Activated CD4-positive, alpha-beta T cell treated with anti-CD3 and anti-CD28 coated beads, Interleukin-2, amount 50 U/mL, for 48 hours (primary cell): ENCODE results near the gene SPG7.

Experiments used
- DNase-seq, 2 experiments: peaks; one replicate each; pipeline ENCODE4 v3.0.0-alpha.2; 2020

SPG7 gene

DNA sequence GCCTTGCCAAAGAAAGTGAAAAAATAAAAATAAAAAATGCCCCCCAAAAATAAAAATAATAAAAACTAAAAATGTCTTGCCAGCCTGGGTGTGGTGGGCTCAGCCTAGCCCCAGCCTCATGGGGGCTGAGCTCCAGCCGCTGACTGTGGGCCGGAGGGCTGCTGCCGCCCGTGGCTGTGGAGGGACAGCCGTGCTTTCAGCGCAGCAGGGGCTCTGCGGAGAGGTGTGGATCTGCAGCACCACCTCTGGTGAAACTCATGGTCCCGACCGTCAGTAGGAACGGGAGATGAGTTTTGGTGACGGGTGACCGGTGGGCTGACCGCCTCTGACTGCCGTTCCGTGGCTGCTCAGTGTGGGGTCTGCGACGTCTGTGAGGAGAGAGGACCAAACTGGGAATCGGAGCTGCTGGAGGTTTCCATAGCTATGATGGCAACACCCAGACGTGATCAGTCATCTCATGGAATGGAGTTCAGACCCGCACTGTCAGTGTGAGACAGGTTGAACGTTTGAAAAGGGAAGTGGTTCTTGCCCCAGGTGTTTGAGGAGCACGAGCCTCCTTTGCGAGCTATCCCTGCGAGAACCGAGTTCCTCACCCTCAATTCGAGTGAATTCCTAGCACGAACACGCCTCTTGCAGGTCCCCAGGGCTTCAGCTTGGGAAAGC, 40.3 kb downstream of the SPG7 start:
- no peak for DNase-seq

GRCh38 chr16:89549007-89549700, 41.0 kb downstream of the SPG7 start:
- DNase-seq = no peak

GRCh38 chr16:89550421-89551007, 42.3 kb downstream of the SPG7 start:
- no peak for DNase-seq

- no peak for DNase-seq
Observed at GRCh38 chr16:89552329-89552728, 44.1 kb downstream of the SPG7 start.

- DNase-seq = no peak
Observed at GRCh38 chr16:89552913-89553312, 44.7 kb downstream of the SPG7 start.

GRCh38 chr16:89553733-89554132, 45.5 kb downstream of the SPG7 start:
- DNase-seq = no peak

GRCh38 chr16:89554343-89554742, 46.1 kb downstream of the SPG7 start:
- no peak for DNase-seq

GRCh38 chr16:89555265-89555664, 47.1 kb downstream of the SPG7 start:
- no peak for DNase-seq

DNA sequence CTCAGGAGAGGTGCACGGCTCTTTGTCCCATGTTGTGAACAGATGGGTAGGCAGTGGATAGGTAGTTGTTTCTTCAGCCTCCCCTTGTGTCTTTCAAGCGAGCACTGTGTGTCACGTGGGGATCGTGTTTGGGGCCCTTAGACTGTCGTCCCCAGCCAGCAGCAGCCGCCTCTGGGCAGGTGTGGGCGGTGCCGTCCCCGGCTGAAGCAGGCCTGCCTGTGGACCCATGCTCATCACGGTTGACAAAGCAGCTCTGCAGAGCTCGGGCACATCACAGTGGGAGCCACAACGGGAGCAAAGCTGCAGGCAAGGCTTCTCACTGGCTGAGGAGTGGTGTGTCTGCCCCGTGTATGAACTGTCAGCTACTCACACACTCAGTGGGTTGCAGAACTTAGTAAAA, 47.6 kb downstream of the SPG7 start:
- DNase-seq = no peak

GRCh38 chr16:89556750-89557689, 48.8 kb downstream of the SPG7 start:
- peak; percentile 95 for DNase-seq

DNA sequence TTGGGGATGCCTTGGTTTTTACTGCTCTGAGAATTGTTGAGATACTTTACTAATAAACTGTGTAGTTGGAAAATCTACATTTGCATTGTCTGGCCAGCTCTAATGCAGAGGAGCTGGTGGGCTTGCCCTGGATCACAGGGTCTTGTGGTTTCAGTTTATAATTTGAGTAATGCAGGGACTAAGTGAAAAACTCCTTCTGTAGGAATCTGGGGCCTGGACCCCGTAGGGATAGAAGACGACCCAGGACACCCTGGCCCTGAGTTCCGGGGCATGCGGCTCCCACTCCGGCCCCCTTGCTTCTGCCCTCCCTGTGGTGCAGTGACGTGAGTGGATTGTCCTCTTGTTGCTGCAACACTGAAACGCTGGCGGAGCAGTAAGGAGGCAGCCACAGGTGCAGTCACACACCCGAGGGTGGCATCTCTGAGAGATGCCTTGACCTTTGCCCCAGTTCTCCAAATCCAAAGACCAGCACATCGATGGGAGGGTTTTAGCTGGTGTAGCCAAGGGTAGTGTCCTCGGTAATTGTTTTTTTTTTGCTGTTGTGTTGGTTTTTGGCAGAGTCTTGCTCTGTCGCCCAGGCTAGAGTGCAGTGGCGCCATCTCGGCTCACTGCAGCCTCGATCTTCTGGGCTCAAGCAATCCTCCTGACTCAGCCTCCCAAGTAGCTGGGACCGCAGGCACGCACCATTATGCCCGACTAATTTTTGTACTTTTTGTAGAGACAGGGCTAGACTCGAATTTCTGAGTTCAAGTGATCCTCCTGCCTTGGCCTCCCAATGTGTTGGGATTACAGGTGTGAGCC, 49.7 kb downstream of the SPG7 start:
- no peak for DNase-seq

GRCh38 chr16:89560378-89561141, 52.4 kb downstream of the SPG7 start, which contains the start of gene RPL13:
RPL13 (plus strand) TSS chr16:89560682; CDS start chr16:89560960, 278 bp downstream.
- peak; percentile 91 to 93 for DNase-seq

- DNase-seq = peak in 1 of 2 experiments; percentile 22
Observed at GRCh38 chr16:89561142-89561883, 53.1 kb downstream of the SPG7 start.

DNA sequence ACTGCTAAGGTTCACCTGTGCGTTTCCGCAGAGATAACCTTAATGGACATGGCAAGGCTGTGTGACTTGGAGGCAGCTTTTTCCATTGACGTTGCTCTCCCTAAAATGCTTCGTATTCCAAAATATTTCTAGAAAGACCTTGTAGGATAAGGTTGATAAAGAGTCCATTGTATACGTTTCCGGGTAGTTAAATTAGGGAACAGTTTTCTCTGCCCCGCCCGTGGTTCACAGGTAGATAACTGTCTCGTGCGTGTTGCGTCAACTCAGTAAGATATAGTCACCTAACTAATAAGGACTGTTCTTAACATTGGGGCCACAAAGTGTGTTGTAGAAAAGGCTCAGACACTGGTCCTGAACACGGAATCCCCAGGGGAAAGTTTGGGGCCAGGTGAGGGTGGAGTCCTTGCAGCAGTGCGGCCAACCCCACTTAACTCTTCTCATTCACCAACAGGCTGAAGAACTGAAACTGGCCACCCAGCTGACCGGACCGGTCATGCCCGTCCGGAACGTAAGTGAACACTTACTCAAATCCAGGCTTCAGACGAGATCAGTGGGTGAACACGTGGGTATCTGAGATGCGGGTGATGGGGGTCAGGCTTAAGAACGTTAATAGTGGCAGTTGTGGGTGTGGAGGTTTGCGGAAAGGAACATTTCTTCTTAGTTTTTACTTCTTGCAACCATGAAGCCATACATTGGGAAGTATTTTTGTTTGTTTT, 53.8 kb downstream of the SPG7 start:
- peak in 1 of 2 experiments; percentile 23 for DNase-seq

- DNase-seq = no peak
Observed at GRCh38 chr16:89562939-89563338, 54.7 kb downstream of the SPG7 start.

DNA sequence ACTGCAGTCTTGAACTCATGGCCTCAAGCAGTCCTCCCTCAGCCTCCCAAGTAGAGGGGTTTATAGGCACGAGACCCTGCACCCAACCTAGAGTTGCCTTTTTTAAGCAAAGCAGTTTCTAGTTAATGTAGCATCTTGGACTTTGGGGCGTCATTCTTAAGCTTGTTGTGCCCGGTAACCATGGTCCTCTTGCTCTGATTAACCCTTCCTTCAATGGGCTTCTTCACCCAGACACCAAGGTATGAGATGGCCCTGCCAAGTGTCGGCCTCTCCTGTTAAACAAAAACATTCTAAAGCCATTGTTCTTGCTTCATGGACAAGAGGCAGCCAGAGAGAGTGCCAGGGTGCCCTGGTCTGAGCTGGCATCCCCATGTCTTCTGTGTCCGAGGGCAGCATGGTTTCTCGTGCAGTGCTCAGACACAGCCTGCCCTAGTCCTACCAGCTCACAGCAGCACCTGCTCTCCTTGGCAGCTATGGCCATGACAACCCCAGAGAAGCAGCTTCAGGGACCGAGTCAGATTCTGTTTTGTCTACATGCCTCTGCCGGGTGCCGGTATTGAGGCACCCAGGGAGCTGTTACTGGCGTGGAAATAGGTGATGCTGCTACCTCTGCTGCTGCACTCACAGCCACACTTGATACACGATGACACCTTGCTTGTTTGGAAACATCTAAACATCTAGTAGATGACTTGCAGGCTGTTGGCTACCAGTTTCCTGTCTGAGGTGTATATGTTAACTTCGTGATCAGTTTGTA, 55.6 kb downstream of the SPG7 start:
- DNase-seq = peak; percentile 24 to 25

- DNase-seq = peak; percentile 43 to 54
Observed at GRCh38 chr16:89564476-89565255, 56.5 kb downstream of the SPG7 start.

- no peak for DNase-seq
Observed at GRCh38 chr16:89565256-89565505, 57.0 kb downstream of the SPG7 start.
